T-helper 1 cell treated with Interleukin-12 subunit alpha and Interleukin-12 subunit beta and Interleukin-4 antibody, amounts not matched to agents 30 ng/mL and 1 ng/mL, for 36 hours (primary cell): ENCODE data around the gene PLEKHH1. TPM values are rescaled to one million over a fixed set of nuclear protein-coding genes. Genes with fewer than 3 reads are reported as not detected.
"Not testable (repeated sequence)": the region's sequence is repeated elsewhere in the genome, so short reads cannot be mapped to it uniquely, and the experiment has no call there.

ENCODE experiments used
- intact Hi-C: fragments of 100-400 bp; cut with micrococcal nuclease; formaldehyde crosslinking; loops from one replicate; pipeline ENCODE4 v1.15.1; 2024
- total RNA-seq: library from RNA; stranded (reverse); gene quantifications from 2 replicates; pipeline ENCODE4 v1.2.3, GENCODE V29; 2022

The PLEKHH1 gene
- total RNA-seq, 1 donor from 2014 or later, result 1.1 TPM

GRCh38 chr14:67579040-67579439, 46.0 kb downstream of the PLEKHH1 start:
- intact Hi-C loops, result no loop called here

- intact Hi-C loops, result no loop called here
Observed at GRCh38 chr14:67579636-67580035, 46.5 kb downstream of the PLEKHH1 start.

GRCh38 chr14:67580336-67581171, 47.5 kb downstream of the PLEKHH1 start:
- intact Hi-C loops, result no loop called here

GRCh38 chr14:67581643-67582042, 48.6 kb downstream of the PLEKHH1 start:
- intact Hi-C loops, result no loop called here

- intact Hi-C loops, result no loop called here
Observed at GRCh38 chr14:67582061-67582460, 49.0 kb downstream of the PLEKHH1 start.

- intact Hi-C loops, result loop anchor here (1.0 kb wide), 2 partner anchors 83 to 120 kb away; no protein-coding TSS in a partner anchor
Observed at GRCh38 chr14:67583711-67584644, 50.9 kb downstream of the PLEKHH1 start.

- intact Hi-C loops, result loop anchor here (1.0 kb wide), 2 partner anchors 82 to 119 kb away; no protein-coding TSS in a partner anchor
Observed at GRCh38 chr14:67584978-67585377, 51.9 kb downstream of the PLEKHH1 start.

- intact Hi-C loops, result no loop called here
Observed at GRCh38 chr14:67586369-67586768, 53.3 kb downstream of the PLEKHH1 start.

- intact Hi-C loops, result no loop called here
Observed at GRCh38 chr14:67589204-67589770, 56.2 kb downstream of the PLEKHH1 start.

GRCh38 chr14:67593650-67594049, 60.6 kb downstream of the PLEKHH1 start:
- intact Hi-C loops, result not testable (repeated sequence)

GRCh38 chr14:67595392-67595791, 62.3 kb downstream of the PLEKHH1 start:
- intact Hi-C loops, result no loop called here

GRCh38 chr14:67599698-67600561, 66.8 kb downstream of the PLEKHH1 start, which contains the start of gene PIGH:
TSS of gene PIGH (minus strand) at chr14:67600268. CDS start at chr14:67600203, 65 bp downstream.
- intact Hi-C loops, result loop anchor here (1.0 to 2.0 kb wide), 10 partner anchors 19 to 359 kb away; partner anchors contain the start of genes ARG2, ATP6V1D, PALS1 and PLEKHH1

GRCh38 chr14:67600562-67600974, 67.5 kb downstream of the PLEKHH1 start:
- intact Hi-C loops, result loop anchor here (1.0 kb wide), 6 partner anchors 19 to 359 kb away; partner anchors contain the start of genes ARG2, ATP6V1D, PALS1 and TMEM229B

GRCh38 chr14:67602076-67602475, 69.0 kb downstream of the PLEKHH1 start:
- intact Hi-C loops, result no loop called here

- intact Hi-C loops, result no loop called here
Observed at GRCh38 chr14:67602995-67603545, 70.0 kb downstream of the PLEKHH1 start.

GRCh38 chr14:67607646-67608045, 74.6 kb downstream of the PLEKHH1 start:
- intact Hi-C loops, result no loop called here

GRCh38 chr14:67609642-67610310, 76.7 kb downstream of the PLEKHH1 start:
- intact Hi-C loops, result no loop called here

- intact Hi-C loops, result no loop called here
Observed at GRCh38 chr14:67610491-67610890, 77.4 kb downstream of the PLEKHH1 start.

GRCh38 chr14:67618617-67619063, 85.5 kb downstream of the PLEKHH1 start:
- intact Hi-C loops, result loop anchor here (1.0 to 2.0 kb wide), 12 partner anchors 18 to 1176 kb away; partner anchors contain the start of genes ATP6V1D, PIGH, RDH11 and TMEM229B
